ENCODE measurements around the gene SLC13A1.

SLC13A1 gene

DNA sequence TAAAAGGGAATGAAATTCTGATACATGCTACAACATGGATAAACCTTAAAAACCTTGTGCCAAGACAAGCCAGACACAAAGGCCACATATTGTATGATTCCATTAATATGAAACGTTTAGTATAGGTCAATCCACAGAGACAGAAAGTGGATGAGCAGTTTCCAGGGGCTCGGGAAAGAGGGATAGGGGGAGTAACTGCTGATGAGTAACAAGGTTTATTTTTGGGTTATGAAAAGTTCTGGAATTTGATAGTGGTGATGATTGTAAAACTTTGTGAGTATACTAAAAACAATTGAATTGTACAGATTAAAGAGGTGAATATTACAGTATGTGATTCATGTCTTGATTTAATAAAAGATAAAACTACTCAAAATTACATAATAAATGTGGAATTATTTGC is 19.1 kb upstream of the SLC13A1 start:
- Histone ChIP-seq H3K4me3 (ENCODE audit: insufficient read depth, low read depth, low read length) (no peak overlapping the region), H3K27me3 (ENCODE audit: control insufficient read depth, insufficient read depth, low read length, poor library complexity, severe bottlenecking) (no peaks in the 10 kb centered on the region), H3K27ac (ENCODE audit: insufficient read depth, low read depth, low read length, poor library complexity, severe bottlenecking) (no peak overlapping the region), H3K36me3 (ENCODE audit: control insufficient read depth, insufficient read depth, low read length) (no peaks in the 10 kb centered on the region), H3K4me1 (ENCODE audit: control insufficient read depth, insufficient read depth, low read length) (no peaks in the 10 kb centered on the region), H3K9me3 (ENCODE audit: control insufficient read depth, low read length) (peaks cover 5% of the 10 kb centered on the region)
- 91 to 94% methylated on average over 2 of the region's 2 CpGs for WGBS, 2 experiments

DNA sequence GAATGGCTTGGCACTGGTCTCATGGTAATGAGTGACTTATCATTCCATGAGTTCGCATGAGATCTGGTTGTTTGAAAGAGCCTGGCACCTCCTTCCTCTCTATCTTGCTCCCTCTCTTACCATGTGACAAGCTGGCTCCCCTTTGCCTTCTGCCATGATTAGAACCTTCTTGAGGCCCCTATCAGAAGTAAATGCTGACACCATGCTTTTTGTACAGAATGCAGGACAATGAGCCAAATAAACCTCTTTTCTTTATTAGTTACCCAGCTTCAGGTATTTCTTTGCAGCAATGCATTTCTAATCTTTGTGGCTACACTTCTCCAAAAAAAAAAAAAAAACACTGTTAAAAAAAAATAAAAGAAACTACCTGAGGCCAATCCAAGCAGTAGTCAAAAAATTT is 17.1 kb upstream of the SLC13A1 start:
- no peaks in the 10 kb centered on the region for H3K27me3 ChIP-seq (ENCODE audit: control insufficient read depth, insufficient read depth, low read length, poor library complexity, severe bottlenecking)

DNA sequence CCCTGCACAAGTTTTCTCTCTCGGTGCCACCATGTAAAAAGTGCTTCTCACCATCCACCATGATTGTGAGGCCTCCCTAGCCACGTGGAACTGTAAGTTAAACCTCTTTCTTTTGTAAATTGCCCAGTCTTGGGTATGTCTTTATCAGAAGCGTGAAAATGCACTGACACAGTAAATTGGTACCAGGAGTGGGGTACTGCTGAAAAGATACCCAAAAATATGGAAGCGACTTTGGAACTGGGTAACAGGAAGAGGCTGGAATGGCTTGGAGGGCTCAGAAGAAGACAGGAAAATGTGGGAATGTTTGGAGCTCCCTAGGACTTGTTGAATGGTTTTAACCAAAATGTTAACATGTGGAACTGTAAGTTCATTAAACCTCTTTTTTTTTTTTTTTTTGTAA is 15.6 kb upstream of the SLC13A1 start:
- no peak overlapping the region for H3K27ac ChIP-seq (ENCODE audit: insufficient read depth, low read depth, low read length, poor library complexity, severe bottlenecking)
- H3K27me3 ChIP-seq (ENCODE audit: control insufficient read depth, insufficient read depth, low read length, poor library complexity, severe bottlenecking), result no peaks in the 10 kb centered on the region

More for the DNA sequence above, 17.1 kb upstream of the SLC13A1 start:
- Histone ChIP-seq H3K9me3 (ENCODE audit: control insufficient read depth, low read length) (peaks cover 5% of the 10 kb centered on the region), H3K27ac (ENCODE audit: insufficient read depth, low read depth, low read length, poor library complexity, severe bottlenecking) (no peak overlapping the region), H3K4me1 (ENCODE audit: control insufficient read depth, insufficient read depth, low read length) (no peaks in the 10 kb centered on the region), H3K4me3 (ENCODE audit: insufficient read depth, low read depth, low read length) (no peak overlapping the region), H3K36me3 (ENCODE audit: control insufficient read depth, insufficient read depth, low read length) (no peaks in the 10 kb centered on the region)
- WGBS, 2 experiments, result 73 to 100% methylated on average over 1 of the region's 1 CpG

DNA sequence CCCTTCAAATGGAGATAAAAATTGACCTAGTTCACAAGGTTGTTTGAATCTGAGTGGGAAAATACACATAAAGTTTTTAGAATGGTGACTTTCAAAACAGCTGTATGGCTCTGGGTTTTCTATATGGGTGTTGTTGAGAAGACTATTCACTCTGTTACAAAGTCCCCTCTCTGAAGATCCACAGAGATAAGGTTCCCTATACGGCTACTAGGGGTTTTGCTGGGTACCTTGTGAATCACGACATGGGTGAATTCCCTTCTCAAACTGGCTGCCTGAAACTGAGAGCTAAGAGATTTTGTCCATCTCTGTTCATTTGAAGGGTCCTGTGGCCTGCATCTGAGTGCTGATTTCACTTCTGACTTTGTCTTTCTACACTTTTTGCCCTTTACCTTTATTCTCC is 11.8 kb upstream of the SLC13A1 start:
- no peak overlapping the region for H3K27ac ChIP-seq (ENCODE audit: insufficient read depth, low read depth, low read length, poor library complexity, severe bottlenecking)
- no peaks in the 10 kb centered on the region for H3K36me3 ChIP-seq (ENCODE audit: control insufficient read depth, insufficient read depth, low read length)
- 93 to 94% methylated on average over 2 of the region's 2 CpGs for WGBS, 2 experiments
- peaks cover 5% of the 10 kb centered on the region for H3K9me3 ChIP-seq (ENCODE audit: control insufficient read depth, low read length)
- H3K4me1 ChIP-seq (ENCODE audit: control insufficient read depth, insufficient read depth, low read length), result no peaks in the 10 kb centered on the region
- H3K4me3 ChIP-seq (ENCODE audit: insufficient read depth, low read depth, low read length), result no peak overlapping the region
- no peaks in the 10 kb centered on the region for H3K27me3 ChIP-seq (ENCODE audit: control insufficient read depth, insufficient read depth, low read length, poor library complexity, severe bottlenecking)

More for the DNA sequence above, 15.6 kb upstream of the SLC13A1 start:
- WGBS, 2 experiments, result 91 to 96% methylated on average over 4 of the region's 4 CpGs
- Histone ChIP-seq H3K4me3 (ENCODE audit: insufficient read depth, low read depth, low read length) (no peak overlapping the region), H3K36me3 (ENCODE audit: control insufficient read depth, insufficient read depth, low read length) (no peaks in the 10 kb centered on the region), H3K4me1 (ENCODE audit: control insufficient read depth, insufficient read depth, low read length) (no peaks in the 10 kb centered on the region), H3K9me3 (ENCODE audit: control insufficient read depth, low read length) (peaks cover 5% of the 10 kb centered on the region)

DNA sequence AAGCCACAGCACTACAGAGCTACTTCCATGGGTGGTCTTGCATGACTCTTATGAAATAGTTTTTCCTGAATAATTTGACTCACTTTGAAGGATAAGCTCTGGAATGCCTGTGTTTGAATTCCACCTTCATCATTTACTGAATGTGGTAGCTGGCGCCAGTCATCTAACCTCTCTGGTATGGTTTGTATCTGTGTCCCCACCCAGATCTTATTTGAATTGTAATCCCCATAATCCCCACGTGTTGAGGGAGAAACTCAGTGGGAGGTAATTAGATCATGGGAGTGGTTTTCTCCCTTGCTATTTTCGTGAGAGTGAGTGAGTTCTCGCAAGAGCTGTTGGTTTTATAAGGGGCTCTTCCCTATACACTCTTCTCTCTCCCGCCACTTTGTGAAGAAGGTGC is 11.2 kb upstream of the SLC13A1 start:
- no peaks in the 10 kb centered on the region for H3K27me3 ChIP-seq (ENCODE audit: control insufficient read depth, insufficient read depth, low read length, poor library complexity, severe bottlenecking)
- no peak overlapping the region for H3K4me3 ChIP-seq (ENCODE audit: insufficient read depth, low read depth, low read length)
- H3K36me3 ChIP-seq (ENCODE audit: control insufficient read depth, insufficient read depth, low read length), result no peaks in the 10 kb centered on the region
- peaks cover 5% of the 10 kb centered on the region for H3K9me3 ChIP-seq (ENCODE audit: control insufficient read depth, low read length)
- WGBS, 2 experiments, result 71 to 85% methylated on average over 4 to 5 of the region's 5 CpGs
- no peak overlapping the region for H3K27ac ChIP-seq (ENCODE audit: insufficient read depth, low read depth, low read length, poor library complexity, severe bottlenecking)
- no peaks in the 10 kb centered on the region for H3K4me1 ChIP-seq (ENCODE audit: control insufficient read depth, insufficient read depth, low read length)

DNA sequence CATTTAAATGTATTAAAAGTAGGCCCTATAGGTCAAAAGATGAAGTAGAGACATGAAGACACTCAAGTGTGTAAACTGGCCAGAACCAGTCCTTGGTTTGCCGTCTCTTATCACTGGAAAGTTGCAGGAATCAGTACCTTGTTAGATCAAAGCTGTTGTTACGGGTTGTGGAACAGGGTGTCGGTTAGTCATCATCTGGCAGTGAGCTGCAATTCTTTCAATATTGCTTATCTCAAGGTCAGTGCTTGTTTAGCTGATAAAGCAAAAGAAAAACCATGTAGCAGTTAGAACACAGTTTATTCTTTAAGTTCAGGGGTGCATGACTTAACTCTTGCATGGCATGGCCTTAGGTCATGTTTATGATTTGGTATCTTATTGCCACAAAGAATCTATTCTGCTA is 10.0 kb upstream of the SLC13A1 start:
- Histone ChIP-seq H3K27me3 (ENCODE audit: control insufficient read depth, insufficient read depth, low read length, poor library complexity, severe bottlenecking) (no peaks in the 10 kb centered on the region), H3K27ac (ENCODE audit: insufficient read depth, low read depth, low read length, poor library complexity, severe bottlenecking) (no peak overlapping the region)
- WGBS, 2 experiments, result 95 to 97% methylated on average over 3 of the region's 3 CpGs

DNA sequence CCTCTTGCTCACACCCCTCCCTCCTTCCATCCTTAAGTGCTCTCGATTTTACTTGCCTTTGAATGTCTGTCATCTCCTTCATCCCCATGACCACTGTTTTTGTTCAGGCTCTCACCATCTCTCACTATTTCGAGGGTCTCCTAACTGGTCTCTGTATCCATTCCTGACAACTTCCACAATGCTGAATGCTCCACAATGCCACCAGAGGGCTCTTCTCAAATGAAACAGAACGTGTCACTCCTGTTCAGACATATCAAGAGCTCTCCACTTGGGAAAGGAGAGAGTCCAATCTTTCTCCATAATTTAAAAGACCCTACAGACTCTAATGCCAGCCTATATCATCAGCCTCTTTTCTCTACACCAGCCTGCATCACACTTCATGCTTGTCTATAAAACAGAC is 9.0 kb upstream of the SLC13A1 start:
- Histone ChIP-seq H3K36me3 (ENCODE audit: control insufficient read depth, insufficient read depth, low read length) (no peaks in the 10 kb centered on the region), H3K9me3 (ENCODE audit: control insufficient read depth, low read length) (no peaks in the 10 kb centered on the region), H3K4me3 (ENCODE audit: insufficient read depth, low read depth, low read length) (no peak overlapping the region), H3K4me1 (ENCODE audit: control insufficient read depth, insufficient read depth, low read length) (no peaks in the 10 kb centered on the region), H3K27ac (ENCODE audit: insufficient read depth, low read depth, low read length, poor library complexity, severe bottlenecking) (no peak overlapping the region), H3K27me3 (ENCODE audit: control insufficient read depth, insufficient read depth, low read length, poor library complexity, severe bottlenecking) (no peaks in the 10 kb centered on the region)
- WGBS, 2 experiments, result 70 to 76% methylated on average over 3 of the region's 3 CpGs

More for the DNA sequence above, 10.0 kb upstream of the SLC13A1 start:
- peaks cover 3% of the 10 kb centered on the region for H3K9me3 ChIP-seq (ENCODE audit: control insufficient read depth, low read length)
- H3K4me1 ChIP-seq (ENCODE audit: control insufficient read depth, insufficient read depth, low read length), result no peaks in the 10 kb centered on the region
- no peaks in the 10 kb centered on the region for H3K36me3 ChIP-seq (ENCODE audit: control insufficient read depth, insufficient read depth, low read length)
- H3K4me3 ChIP-seq (ENCODE audit: insufficient read depth, low read depth, low read length), result no peak overlapping the region

DNA sequence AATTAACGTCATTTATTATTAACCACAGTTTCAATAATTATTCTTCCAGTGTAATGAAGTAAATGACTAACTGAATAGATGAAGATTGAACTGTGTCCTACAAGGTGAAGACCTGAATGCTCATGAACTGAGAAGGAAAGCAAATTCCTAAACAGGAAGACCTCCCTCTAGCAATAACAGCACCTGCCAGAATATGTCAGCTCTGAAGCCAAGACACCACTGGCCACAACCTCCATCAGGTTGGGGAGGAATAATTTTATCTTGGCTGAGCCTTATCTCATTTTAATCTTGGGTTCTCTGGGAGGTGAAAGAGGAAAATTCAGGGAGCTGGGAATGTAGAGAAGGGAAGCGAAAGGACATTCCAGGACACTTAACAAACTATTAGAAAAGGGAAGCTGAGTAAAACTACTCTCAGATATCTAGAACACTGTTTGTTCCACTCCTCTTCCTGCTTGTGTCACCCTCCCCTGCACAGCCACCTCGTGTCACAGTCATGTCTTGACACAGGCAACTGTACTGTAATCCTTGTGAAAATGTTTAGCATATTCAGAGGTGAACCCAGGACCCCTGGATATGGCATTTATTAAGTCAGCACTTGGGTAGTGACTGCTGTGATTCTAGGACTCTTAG is 4.6 kb upstream of the SLC13A1 start:
- Histone ChIP-seq H3K36me3 (ENCODE audit: control insufficient read depth, insufficient read depth, low read length) (no peaks in the 10 kb centered on the region), H3K4me1 (ENCODE audit: control insufficient read depth, insufficient read depth, low read length) (no peaks in the 10 kb centered on the region), H3K27me3 (ENCODE audit: control insufficient read depth, insufficient read depth, low read length, poor library complexity, severe bottlenecking) (no peaks in the 10 kb centered on the region), H3K27ac (ENCODE audit: insufficient read depth, low read depth, low read length, poor library complexity, severe bottlenecking) (no peak overlapping the region), H3K4me3 (ENCODE audit: insufficient read depth, low read depth, low read length) (no peak overlapping the region), H3K9me3 (ENCODE audit: control insufficient read depth, low read length) (no peaks in the 10 kb centered on the region)
- WGBS, 2 experiments, result 76% methylated on average over 1 to 2 of the region's 3 CpGs

DNA sequence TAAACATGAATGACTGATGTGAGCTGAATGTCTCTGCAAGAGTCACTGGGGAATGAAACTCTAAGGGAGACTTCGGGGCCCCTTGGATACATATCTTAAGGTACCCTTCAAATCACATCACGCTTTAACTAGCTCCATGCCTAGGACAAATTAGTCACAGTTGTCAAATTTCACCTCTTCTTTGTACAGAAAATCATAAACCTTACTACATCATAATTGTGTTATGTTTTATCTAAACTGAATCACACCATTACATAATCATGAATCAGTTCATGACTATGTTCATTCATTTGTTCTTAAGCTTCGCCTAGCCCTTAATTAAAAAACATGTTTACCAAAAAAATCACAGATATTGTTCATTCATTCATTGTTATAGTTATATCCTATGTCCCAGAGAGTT is 2.1 kb upstream of the SLC13A1 start:
- H3K4me3 ChIP-seq (ENCODE audit: insufficient read depth, low read depth, low read length), result no peak overlapping the region
- H3K4me1 ChIP-seq (ENCODE audit: control insufficient read depth, insufficient read depth, low read length), result no peaks in the 10 kb centered on the region
- H3K27me3 ChIP-seq (ENCODE audit: control insufficient read depth, insufficient read depth, low read length, poor library complexity, severe bottlenecking), result no peaks in the 10 kb centered on the region
- H3K27ac ChIP-seq (ENCODE audit: insufficient read depth, low read depth, low read length, poor library complexity, severe bottlenecking), result no peak overlapping the region
- 74 to 83% methylated on average over 3 of the region's 3 CpGs for WGBS, 2 experiments
- no peaks in the 10 kb centered on the region for H3K9me3 ChIP-seq (ENCODE audit: control insufficient read depth, low read length)
- H3K36me3 ChIP-seq (ENCODE audit: control insufficient read depth, insufficient read depth, low read length), result no peaks in the 10 kb centered on the region

DNA sequence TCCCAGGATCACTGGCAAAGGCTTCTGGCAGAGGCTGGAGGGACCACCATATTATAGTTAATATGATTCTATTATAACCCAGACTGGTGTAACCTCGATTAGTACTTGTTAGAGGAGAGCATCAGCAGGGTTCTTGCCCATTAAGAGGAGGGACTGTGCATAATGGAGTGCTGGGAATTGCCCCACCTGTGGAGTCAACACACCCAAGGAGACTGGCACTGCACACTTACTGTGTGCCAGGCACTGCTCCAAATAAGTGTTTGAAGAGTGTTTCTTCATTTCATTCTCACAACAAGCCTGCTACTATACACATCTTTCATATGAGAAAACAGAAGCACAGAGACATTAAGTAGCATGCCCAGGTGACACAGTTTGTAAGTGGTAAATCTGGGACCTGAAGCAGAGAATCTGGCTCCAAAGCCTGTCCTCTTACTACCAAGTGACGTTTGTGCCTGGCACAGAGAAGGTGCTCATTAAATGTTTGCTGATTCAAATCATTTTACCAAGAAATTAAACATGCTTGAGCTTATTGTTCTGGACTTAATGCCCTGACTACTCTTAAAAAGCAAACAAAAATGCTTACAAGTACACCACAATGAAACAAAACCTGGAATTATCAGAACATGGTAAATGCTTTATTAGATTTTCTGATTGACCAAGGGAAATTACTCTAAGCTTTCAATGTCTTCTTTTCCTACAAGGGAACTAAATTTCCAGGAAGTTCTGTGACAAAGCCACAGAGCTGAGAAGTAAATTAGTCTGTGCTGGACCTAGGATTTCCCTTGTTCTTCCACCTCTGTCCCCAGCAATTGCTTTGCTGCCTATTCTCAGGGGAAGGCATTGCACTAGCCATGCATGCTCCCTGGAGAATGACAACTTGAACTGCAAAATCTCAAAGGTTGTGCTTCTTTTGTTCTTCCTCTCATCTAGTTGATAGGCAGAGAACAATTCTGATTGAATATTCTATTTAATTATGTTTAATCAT is 809 bp downstream of the SLC13A1 start:
- 88 to 90% methylated on average over 2 of the region's 2 CpGs for WGBS, 2 experiments
- Histone ChIP-seq H3K9me3 (ENCODE audit: control insufficient read depth, low read length) (no peaks in the 10 kb centered on the region), H3K4me3 (ENCODE audit: insufficient read depth, low read depth, low read length) (no peak overlapping the region), H3K4me1 (ENCODE audit: control insufficient read depth, insufficient read depth, low read length) (no peaks in the 10 kb centered on the region), H3K36me3 (ENCODE audit: control insufficient read depth, insufficient read depth, low read length) (no peaks in the 10 kb centered on the region), H3K27ac (ENCODE audit: insufficient read depth, low read depth, low read length, poor library complexity, severe bottlenecking) (no peak overlapping the region), H3K27me3 (ENCODE audit: control insufficient read depth, insufficient read depth, low read length, poor library complexity, severe bottlenecking) (no peaks in the 10 kb centered on the region)

Data from ectodermal cell (in vitro differentiated cells).